Measurements from ENCODE around the gene PFN3.
A peak's percentile ranks its signal among the peaks of the same experiment; 100 is the strongest.
"Not testable (repeated sequence)": the region's sequence is repeated elsewhere in the genome, so short reads cannot be mapped to it uniquely, and the experiment has no call there.

PFN3 gene

DNA sequence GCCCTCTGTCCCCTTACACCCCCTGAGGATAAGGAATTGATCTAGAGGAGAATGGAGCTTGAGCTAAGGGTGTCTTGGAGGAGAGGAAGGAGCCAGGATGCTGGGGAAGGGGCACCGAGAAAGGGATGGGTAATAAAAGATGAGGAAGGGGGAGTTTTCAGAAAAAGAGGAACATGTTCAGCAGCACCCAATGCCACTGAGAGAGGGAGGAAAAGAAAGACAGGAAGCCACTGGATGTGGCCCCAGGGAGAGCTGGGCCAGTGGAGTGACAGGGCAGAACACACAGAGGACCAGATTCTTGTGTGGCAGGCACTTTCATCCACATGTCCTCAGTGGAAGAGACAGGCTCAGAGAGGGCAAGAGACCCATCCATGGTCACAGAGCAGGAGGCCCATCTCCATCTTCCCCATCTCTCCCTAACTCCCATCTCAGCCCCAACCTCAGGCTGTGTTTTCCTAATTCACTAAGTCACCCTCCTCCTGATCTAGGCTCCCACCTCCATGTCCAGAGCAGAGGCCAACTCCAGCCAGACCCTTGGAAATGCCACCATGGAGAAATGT lies 7.2 kb downstream of the PFN3 start:
- DNase-seq: peak; percentile 47

- DNase-seq: peak; percentile 50
Observed at GRCh38 chr5:177392765-177393164, 7.7 kb downstream of the PFN3 start.

GRCh38 chr5:177390363-177391300 lies 9.8 kb downstream of the PFN3 start:
- DNase-seq: peak; percentile 92

- DNase-seq: no peak
Observed at GRCh38 chr5:177389241-177390169, 11.0 kb downstream of the PFN3 start.

DNA sequence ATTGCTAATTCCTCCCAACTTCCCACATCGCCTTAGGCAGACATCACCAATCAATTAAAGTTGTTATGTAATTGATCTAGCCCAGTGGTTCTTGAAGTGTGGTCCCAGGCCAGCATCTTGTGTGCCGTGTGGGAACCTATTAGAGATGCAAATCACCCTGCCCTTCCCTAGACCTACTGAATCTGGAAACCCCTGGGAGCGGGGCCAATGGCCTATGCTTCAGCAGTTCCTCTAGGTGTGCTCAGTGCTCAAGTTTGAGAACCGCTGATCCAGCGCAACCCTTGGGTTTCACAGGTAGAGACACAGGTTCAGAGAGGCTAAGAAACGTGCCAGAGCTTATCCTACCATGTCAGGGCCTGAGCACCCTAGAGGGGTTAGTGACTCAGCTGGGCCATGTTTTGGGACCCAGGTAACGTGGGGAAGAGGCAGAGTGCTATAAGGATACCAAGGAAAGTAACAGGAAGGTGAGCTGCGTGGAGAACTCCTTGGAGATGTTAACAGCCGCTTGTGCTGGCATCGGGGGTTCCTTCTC lies 11.9 kb downstream of the PFN3 start:
- no peak for DNase-seq

DNA sequence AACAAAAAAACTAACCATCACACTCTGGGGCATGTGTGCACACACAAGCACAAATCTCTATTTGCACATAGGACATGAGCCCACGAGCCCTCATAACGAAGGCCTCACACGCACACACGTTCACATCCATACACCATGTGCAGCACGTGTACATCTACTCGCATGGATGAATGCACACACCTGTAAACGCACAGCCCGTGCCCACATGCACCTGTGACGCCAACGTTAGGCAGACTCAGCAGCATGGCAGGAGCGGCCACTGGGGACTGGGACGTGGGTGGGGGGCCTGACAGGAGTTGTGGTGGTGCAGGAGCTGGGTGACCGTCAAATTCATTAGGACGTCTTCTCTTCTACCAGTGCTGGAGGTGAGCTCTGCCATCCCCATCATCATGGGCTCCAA lies 13.1 kb downstream of the PFN3 start:
- DNase-seq: no peak

- DNase-seq: no peak
Observed at GRCh38 chr5:177386542-177386941, 13.9 kb downstream of the PFN3 start.

- DNase-seq: no peak
Observed at GRCh38 chr5:177385720-177386119, 14.7 kb downstream of the PFN3 start.

GRCh38 chr5:177384134-177384533 lies 16.3 kb downstream of the PFN3 start, which contains the start of gene SLC34A1:
Gene SLC34A1 (plus strand): TSS chr5:177384434. CDS start chr5:177385742, 1,308 bp downstream.
- DNase-seq: no peak

DNA sequence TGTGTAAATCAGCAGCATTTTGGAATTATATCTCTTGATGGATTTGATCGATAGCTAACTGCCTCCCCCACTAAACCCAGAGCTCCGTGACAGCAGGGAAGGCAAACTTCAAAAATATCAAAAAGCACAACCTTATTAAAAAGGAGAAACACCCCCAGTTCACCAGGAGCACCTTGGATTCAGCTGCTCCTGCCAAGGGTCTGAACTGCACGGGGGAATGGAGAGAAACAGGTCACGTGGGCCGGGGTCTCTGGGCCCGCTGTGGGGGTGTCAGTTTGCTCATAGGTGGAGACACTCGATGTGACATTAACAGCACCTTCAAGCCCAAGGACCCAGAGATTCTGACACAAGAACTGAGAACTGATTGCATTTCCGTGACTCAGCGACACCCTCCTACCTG lies 17.3 kb downstream of the PFN3 start:
- no peak for DNase-seq

DNA sequence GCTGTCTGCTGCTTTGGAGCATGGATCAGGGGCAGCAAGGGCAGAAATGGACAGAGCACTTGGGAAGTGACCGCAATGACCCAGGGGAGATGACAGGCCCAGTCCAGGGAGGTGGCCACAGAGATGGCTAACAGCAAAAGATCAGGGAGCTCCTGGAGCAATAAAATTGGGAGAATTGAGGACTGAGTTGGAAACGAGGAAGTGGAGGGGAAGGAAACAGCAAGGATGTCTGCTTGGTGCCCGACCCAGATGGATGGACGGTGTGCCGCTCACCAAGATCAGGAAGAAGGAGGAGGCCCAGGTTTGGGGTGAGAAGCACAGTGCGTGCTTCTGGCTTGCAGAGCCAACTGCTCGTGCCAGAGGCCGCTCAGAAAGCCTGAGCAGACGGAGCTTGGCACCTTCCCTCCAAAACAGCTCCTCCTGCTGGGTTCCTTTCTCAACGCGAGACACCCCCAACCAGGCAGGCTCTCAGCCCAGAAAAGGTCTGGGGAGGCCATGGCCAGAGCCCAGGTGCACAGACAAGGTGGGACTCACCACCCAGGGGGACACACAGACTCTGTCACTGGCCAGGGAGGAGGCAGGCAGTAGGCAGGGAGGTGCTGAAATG lies 17.9 kb downstream of the PFN3 start:
- peak; percentile 82 for DNase-seq

DNA sequence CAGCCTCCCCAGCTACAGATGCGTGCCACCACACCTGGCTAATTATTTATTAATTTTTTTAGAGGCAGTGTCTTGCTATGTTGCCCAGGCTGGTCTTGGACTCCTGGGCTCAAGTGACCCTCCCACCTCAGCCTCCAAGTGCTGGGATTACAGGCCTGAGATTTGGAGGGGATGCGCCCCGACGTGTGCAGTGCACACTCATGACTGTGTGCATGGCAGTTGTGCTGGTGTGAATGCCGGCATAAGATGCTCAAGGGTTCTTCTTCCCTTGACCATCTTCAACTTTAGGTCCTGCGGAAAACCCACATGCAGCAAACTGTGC lies 19.7 kb downstream of the PFN3 start:
- DNase-seq: no peak

DNA sequence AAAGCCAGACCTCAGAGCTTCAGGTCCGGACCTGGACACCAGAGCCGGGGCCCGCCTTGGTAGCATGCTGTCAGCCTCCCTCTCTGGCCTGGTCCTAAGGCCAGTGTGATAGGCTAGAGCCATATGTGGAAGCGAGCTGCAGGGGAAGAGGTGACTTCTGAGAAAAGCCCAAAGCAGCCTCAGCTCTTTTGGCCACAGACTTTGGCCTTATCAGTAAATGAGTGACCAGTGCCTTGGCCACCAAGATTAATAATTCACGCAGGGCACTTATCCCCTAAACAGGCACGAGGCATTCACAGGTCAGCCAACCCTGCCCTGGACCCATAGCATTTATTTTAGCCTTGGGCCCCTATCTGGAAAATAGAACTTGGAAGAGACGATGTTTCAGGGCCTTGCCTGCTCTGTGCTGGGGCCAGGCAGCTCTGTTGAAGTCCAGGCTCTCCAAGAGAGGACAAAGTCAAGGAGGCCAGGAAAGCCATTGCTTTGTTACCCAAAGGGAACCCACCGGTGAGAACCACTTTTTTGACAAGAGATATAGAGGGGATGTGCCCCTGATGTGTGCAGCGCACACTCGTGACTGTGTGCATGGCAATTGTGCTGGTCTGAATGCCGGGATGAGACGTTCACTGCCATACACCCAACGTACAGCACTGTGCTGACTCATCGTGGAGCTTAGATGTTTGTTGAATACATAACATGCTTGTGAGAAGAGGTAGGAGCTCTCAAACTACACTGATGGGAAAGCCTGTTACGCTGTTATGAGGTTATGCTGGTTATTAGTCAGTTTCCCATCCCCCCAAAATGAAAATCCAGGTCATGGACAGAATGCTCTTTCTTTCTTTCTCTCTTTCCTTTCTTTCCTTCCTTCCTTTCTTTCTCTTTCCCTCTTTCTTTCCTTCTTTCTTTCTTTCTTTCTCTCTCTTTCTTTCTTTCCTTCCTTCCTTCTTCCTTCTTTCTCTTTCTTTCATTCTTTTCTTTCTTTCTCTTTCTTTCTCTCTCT lies 21.3 kb downstream of the PFN3 start:
- DNase-seq: peak; percentile 82

DNA sequence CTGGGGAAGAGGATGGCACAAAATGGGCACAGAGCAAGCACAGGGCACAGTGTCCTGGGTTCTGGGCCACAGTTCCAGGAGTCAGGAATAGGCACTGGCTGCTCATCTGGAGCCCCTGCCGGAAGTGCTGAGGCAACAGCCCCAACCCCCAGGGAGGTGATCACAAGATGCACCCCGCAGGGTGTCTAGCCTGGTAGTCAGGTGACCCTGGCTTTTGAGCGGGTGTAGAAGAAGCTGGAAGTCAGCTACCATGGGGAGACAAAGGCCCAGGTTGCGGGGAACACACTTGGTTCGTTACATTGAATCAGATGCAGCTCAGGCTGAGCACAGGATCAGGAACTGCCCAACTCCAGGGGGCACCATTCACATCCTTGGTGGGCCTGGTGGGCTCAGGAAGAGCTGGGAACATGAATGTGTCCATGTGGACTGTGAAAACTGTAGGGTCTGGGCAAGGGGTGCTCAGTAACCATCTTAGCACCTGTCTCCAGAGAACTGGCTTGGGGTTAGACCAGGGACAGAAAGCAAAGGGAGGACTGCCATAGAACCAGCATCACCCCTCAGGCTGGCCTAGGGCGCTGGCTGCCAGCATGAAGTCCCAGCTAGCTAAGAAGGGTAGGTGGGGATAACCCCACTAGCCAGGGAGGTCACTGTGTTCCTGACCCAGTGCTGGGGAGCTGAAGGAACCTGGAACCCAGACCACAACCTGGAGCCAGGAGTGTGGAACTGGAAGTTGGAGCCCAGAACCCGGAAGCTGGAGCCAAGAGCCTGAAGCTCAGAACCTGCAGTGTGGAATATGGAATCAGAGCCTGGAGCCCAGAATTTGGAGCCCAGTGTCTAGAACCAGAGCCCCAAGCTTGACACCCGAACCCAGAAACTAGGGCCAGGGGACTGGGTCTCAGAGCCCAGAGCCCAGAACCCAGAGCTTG lies 22.3 kb downstream of the PFN3 start:
- no peak for DNase-seq

DNA sequence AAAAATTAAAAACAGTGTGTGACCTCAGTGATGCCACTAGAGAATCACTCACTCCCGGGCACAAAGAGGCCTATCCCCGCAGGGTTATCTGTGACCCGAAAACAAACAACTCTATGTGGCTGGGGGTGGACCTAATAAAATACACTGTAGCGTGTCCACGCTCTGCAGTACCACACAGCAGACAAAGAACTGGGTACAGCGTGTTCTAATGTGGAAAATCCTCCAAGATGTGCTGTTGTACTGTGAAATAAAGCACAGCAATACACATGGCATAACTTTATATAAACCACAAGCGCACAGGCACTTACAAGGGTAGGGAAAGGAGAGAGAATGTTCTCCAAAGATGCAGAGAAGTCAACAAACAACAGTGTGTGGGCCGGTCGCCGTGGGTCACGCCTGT lies 24.4 kb downstream of the PFN3 start:
- DNase-seq: no peak

DNA sequence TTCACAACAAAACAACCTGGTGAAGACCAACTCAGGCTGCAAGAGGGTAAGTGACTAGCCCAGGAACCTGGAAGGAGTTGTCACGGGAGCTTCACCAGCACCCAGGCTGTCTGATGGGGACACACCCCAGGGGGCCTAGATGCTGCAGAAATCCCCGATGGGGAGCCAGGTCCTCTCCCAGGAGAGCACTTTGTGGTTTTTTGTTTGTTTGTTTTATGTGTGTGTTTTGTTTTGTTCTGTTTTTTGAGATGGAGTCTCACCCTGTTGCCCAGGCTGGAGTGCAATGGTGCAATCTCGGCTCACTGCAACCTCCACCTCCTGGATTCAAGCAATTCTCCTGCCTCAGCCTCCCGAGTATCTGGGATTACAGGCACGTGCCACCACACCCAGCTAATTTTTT lies 24.9 kb downstream of the PFN3 start:
- not testable (repeated sequence) for DNase-seq

- DNase-seq: no peak
Observed at GRCh38 chr5:177374211-177374610, 26.2 kb downstream of the PFN3 start.

- no peak for DNase-seq
Observed at GRCh38 chr5:177373806-177374205, 26.7 kb downstream of the PFN3 start.

GRCh38 chr5:177372910-177373309 lies 27.6 kb downstream of the PFN3 start:
- no peak for DNase-seq
